HL-60 (cell line): ENCODE results near the gene LIPH.

Source experiments
- DNase-seq, 2 experiments: peaks; one replicate each; pipeline ENCODE4 v3.0.0-alpha.2; 2010 to 2020; ENCODE audit warnings: low read depth in 1 of 2, low spot score in 1 of 2
- H3K27ac ChIP-seq: fragments of 250-450 bp; sonication (Bioruptor Pico); replicated peaks from 2 replicates; pipeline ENCODE4 v1.5.1; 2020; ENCODE audit warnings: mild to moderate bottlenecking, moderate library complexity
- H3K27me3 ChIP-seq: fragments of 250-450 bp; sonication (Bioruptor Pico); 2 replicates; pipeline ENCODE4 v1.5.1; 2021; ENCODE audit warnings: mild to moderate bottlenecking, moderate library complexity; ENCODE audit not compliant: insufficient read depth, poor library complexity, severe bottlenecking
- H3K4me3 ChIP-seq: replicated peaks from 2 replicates; pipeline ENCODE4 v1.5.1; 2011; ENCODE audit warnings: mild to moderate bottlenecking, control low read depth, low read length; ENCODE audit not compliant: insufficient read depth
- CTCF ChIP-seq: IDR thresholded peaks from one replicate; pipeline ENCODE4 v1.5.1; 2011; ENCODE audit warnings: low read length, control low read depth, inconsistent platforms; ENCODE audit not compliant: insufficient read depth
- GABPA ChIP-seq: IDR thresholded peaks from 2 replicates; pipeline ENCODE4 v1.6.1; 2012; ENCODE audit warnings: low read depth
- POLR2AphosphoS5 ChIP-seq: IDR thresholded peaks from 2 replicates; pipeline ENCODE4 v1.6.1; 2012; ENCODE audit warnings: low read depth
- REST ChIP-seq: IDR thresholded peaks from 2 replicates; pipeline ENCODE4 v1.6.1; 2012; ENCODE audit warnings: low read depth; ENCODE audit not compliant: insufficient replicate concordance
- SPI1 ChIP-seq: IDR thresholded peaks from 2 replicates; pipeline ENCODE4 v1.6.1; 2012; ENCODE audit warnings: low read depth, mild to moderate bottlenecking, borderline replicate concordance

LIPH gene

GRCh38 chr3:185549651-185550111, 2.7 kb downstream of the LIPH start:
- TF ChIP-seq CTCF: no peak
- TF ChIP-seq POLR2AphosphoS5: no peak
- TF ChIP-seq GABPA: no peak
- no peak for TF ChIP-seq SPI1
- TF ChIP-seq REST: no peak
- Histone ChIP-seq H3K27ac (no peak overlapping the region), H3K4me3 (no peak overlapping the region), H3K27me3 (no peaks in the 10 kb centered on the region)
- DNase-seq: no peak

- no peak for TF ChIP-seq GABPA
- H3K27ac ChIP-seq: no peak overlapping the region
- no peaks in the 10 kb centered on the region for H3K27me3 ChIP-seq
- DNase-seq: no peak
- H3K4me3 ChIP-seq: no peak overlapping the region
Measured at GRCh38 chr3:185549122-185549521, 3.3 kb downstream of the LIPH start.

- H3K4me3 ChIP-seq: no peak overlapping the region
- no peaks in the 10 kb centered on the region for H3K27me3 ChIP-seq
- no peak overlapping the region for H3K27ac ChIP-seq
- DNase-seq: no peak
- TF ChIP-seq GABPA: no peak
- TF ChIP-seq CTCF: no peak
Measured at GRCh38 chr3:185540695-185541094, 11.7 kb downstream of the LIPH start.

- TF ChIP-seq SPI1 (no peak), POLR2AphosphoS5 (no peak), CTCF (no peak), REST (no peak), GABPA (no peak)
Measured at GRCh38 chr3:185539934-185540333, 12.5 kb downstream of the LIPH start.

More at GRCh38 chr3:185539934-185540333, 12.5 kb downstream of the LIPH start:
- no peaks in the 10 kb centered on the region for H3K27me3 ChIP-seq
- no peak overlapping the region for H3K27ac ChIP-seq
- no peak overlapping the region for H3K4me3 ChIP-seq
- DNase-seq: no peak
